Stimulated activated CD4-positive, alpha-beta T cell treated with anti-CD3 and anti-CD28 coated beads, Interleukin-12 subunit alpha, Interleukin-12 subunit beta, amount 100 ng/mL, for 24 hours (primary cell): ENCODE data around the gene BAIAP2L1.
A peak's percentile ranks its signal among the peaks of the same experiment; 100 is the strongest.

Experiments
- DNase-seq, 2 experiments: peaks; one replicate each; pipeline ENCODE4 v3.0.0-alpha.2; 2020; ENCODE audit warnings: low read depth in 2 of 2

The BAIAP2L1 gene

DNA sequence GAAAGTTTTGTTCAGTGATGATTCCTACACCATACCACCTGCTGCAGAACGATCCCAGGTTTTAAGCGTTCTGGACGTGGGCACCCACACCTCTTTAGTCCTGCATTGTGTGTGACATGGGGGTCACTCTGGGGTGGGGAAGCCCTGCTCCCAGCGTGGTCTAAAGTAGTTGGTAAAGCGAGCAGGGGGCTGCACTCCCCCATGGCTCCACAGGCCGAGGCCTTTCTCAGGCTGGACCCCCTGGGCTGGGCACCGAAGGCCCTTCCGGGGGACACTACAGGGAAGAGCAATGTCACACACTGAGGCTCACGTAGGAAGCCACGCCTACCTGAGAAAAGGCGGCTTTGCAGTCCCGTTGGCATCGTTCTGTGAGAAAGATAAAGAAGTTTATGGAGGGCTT is 107.1 kb downstream of the BAIAP2L1 start:
- no peak for DNase-seq

DNA sequence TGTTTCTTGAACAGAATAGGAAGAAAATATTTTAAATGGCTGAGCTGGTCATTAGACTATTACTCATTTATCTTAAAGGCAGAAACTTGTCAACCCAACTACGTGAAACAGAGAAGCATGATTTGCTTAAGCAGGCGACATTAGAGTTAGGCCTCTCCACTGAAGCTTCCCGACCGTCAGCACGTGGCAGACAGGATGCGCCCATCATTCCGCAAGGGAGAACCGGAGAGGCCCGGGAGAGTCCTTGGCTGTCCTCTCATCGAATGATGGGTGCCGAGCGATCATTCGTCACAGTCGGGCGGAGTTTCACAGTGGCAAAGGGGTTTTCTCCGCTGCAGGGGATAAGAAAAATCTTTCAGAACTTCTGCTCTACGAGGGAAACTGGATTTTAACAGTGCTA is 107.6 kb downstream of the BAIAP2L1 start:
- DNase-seq, result no peak

DNA sequence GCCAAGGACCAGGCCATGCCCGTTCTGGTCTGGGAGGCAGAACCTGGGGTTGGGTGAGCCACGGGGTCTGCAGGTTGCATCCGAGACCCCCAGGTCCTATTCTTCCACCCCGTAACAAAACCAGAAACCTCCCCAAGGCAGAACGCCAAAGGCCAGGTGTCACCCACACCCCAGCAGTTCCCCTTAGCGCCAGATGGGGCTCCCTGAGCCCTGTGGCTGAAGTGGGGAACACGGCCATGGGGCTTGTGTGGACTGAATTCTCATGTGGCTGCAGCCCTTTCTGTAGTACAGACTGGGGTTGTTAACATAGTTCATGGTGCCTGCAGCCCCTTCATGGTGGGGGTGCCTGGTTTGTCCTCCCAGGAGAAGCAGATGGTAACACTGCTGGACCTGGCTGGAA is 109.2 kb downstream of the BAIAP2L1 start:
- no peak for DNase-seq

DNA sequence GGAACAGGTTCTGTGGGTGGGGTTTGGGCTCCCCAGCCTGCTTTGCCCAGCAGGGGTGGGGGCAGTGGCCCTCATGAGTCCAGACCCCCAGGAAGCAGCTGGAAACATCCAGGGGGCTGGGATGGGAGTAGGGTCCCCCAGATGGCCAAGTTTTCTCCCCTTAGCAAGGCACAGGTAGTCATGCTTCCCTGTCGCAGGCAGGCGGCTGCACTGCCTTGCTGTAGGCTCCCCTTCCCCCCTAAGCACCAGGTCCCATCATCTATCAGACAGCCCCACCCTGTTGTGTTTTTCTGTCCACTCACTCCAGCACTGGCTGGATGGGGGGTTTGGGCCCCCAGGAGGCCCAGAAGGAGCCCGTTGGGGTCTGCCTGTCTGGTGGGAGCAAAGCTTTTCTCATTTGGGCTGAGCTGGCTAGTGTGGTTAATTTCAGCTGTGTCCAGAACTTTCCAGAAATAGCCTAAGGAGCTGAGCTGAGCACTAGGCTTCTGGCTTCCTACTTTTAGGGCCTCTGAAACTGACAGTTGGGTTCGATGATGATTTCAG is 111.5 kb downstream of the BAIAP2L1 start:
- no peak for DNase-seq

DNA sequence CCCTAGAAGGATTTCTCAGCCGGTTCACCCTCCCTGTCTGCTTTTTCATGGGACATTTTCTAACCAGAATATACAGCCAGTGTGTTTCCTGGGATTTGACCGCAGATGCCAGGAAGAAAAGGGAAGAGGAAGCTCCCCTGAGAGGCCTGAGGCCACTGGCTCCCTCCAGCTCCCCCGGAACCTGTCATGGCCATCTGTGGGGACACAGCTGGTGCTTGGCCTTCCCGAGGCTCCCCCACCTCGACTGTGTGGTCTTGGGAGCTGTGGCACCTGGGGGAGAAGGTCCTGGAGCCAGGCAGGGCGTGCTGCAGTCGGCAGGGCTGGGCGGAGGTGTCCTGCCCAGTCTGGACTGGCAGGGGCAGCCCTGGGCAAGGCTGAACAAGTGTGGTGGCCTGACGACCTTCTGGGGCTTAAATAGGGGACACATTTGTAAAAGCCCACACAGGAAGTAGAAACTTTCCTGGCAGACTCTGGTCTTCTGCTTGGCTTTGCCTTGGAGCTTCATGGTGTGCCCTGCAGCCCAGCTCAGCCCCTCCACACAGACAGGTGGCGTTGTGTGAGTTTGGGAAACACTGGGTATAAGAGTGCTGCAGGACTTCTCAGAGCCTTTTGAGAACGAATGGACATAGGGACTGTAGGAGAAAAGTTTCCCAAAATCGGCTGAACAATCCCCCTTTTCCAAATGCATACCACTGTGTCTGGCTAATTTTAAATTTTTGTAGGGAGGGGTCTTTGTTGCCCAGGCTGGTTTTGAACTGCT is 112.6 kb downstream of the BAIAP2L1 start:
- DNase-seq, result no peak

DNA sequence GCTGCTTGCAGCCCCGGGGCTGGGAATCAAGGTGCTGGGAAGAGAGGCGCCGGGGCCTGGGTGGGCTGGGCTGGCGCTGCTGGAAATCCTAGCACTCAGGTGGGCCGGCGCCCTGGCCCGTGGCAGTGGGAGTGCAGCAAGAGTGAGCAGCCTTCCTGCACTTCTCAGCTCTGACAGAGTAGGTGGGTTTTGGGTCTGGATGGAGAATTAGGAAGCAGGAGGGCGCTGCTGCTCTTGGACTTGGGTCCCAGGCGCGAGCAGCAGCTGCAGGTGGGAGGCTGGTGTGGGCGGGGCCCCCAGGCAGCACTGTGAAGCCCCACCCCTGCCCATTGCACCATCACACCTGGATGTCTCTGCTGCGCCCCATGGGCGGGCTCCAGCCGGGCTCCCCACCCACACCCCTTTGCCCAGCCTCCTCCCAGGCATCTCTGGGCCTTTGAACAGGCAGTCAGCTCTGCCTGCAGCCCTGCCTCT is 113.4 kb downstream of the BAIAP2L1 start:
- DNase-seq, result no peak

DNA sequence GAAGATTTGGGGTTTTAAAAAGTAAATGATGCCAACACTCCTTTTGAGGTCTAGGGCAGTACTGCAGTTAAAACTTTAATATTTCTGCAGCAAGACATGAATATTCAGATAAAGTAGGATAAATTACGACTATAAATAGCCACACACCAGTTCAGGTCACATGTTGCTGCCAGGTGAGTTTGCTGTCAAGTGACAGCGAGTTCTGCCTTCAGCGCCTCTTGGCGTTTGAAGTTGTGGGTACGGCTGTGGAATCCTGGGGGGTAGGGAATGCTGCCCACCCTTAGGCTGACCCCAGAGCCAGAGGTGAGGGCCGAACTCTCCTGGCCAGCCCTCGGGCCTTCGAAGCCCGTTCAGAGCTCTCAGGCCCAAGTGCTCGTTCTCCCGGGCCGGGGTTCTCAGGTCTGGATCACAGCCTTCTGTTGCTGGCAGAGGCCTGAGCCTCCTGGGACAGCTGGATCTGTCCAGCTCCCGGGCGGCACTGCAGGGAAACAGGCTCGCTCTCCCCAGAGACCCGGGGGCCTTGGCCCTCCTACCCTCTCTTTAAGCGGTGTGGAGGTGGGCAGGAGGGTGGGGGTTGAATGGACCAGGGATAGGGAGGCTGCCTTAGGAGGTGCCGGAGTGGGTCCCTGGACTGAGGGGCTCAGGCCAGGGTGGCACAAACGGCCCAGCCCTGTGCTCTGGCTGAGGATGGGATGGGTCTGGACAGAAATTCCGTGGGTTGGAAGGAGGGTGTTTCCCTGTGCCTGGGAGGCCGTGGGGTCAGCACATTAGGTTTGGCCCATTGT is 114.0 kb downstream of the BAIAP2L1 start:
- no peak for DNase-seq

DNA sequence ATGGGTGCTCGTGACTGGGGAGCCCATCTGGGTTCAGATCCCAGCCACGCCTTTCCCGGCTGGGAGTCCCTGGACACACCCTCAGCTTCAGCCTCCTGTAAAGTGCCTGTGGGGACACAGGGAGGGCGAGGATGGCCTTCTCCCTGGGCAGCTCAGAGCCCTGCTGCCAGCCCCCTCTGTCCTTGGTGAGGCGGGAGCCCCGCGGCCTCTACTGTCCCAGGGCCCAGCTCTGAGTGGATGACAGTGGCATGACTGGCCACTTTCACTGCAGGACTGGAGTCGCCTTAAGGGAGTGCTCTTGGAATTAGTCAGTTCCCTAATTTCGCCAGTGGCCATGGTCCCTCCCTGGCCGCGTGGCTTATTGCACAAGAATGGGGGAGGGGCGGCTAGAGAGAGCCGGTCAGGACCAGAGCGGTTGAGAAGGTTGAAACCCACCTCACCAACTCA is 114.8 kb downstream of the BAIAP2L1 start:
- no peak for DNase-seq

DNA sequence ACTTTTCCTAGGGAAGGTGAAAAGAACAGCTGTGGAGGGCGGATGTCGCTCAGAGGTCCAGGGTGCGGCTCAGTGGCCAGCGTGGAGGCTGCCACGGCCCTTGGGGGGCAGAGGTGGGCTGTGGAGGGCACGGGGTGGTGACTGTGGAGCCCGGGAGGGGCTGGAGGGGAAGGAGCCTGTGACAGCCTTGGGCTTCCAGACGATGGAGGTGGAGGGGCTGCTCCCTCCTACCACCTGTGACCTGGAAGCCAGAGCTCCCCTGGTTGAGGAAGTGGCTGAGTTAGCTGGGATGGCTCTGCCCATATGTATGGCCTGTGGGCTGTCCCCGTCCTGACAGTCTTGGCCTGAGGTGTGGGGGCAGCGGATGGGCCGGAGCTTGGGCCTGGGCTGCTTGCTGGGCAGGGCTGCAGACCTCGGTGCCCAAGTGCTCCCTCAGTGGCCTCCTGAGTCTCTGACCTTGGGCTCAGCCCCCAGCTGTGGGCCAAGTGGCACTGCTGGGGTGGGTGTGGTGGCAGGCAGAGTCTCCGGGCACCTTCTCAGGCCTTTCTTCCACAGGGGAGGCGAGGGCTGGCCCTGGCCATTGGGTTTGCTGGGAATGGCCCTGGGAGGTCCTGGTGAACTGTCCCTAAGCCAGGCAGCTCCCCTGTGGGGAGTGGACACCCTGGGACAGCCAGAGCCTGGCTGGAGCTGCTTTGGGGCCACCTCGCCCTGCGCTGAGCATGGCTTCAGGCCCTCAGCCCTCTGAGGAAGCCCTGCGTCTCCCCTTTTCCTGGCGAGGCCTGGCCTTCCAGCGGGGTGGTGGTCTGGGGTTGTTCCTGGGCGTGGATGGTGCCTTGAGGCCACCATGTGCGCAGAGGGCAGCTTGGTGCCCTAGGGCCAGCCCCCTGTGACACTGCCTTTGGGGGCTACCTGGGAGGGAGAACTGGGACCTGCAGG is 115.5 kb downstream of the BAIAP2L1 start:
- DNase-seq, result no peak

DNA sequence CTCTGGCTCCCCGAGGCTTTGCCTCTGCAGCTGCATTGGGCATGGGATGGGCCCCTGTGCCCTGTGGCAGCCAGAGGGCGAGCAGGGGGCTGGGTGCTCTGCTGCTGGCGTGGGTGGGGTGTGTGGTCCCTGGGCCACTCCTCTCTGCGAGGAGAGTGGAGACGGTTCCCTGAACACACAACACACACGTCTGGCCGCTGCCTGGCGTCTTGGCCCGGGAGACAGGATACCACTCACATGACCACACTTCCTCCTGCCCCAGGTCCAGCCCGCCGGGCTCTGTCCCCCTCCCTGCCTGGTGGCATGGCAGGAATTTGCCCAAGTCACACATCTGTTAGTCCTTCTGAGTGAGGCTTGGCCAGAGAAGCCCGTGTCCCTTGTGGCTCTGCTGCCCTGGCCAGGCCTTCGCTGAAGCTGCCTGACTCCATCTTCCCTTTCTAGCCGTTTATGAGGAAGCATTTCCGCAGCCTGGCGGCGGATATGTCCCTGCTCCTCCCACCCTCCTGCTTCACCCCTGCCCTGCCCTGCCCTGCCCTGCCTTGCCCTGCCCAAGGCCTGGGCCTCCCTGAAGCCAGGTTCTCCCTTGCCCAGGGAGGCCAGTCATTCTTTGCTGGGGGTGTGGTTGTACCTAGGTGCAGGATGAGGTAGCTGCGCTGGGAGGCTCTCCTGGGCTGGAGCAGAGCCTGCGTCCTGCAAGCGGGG is 116.4 kb downstream of the BAIAP2L1 start:
- no peak for DNase-seq

DNA sequence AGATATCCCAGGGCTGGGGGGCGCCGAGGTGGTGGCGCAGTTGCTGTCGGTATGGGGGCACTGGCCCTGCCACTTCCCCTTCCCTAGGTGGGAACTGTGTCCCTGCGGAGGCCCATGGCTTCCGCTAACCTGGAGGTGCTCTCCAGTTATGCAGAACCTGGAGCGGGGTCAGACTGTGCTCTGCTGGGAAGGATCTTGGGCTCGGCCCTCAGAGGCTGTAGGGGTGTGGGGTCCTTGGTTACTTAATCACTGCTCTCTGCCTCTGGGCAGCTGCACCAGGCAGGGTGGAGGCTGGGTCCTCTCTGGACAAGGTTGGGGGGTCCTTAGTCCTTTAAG is 117.0 kb downstream of the BAIAP2L1 start:
- DNase-seq, result no peak

DNA sequence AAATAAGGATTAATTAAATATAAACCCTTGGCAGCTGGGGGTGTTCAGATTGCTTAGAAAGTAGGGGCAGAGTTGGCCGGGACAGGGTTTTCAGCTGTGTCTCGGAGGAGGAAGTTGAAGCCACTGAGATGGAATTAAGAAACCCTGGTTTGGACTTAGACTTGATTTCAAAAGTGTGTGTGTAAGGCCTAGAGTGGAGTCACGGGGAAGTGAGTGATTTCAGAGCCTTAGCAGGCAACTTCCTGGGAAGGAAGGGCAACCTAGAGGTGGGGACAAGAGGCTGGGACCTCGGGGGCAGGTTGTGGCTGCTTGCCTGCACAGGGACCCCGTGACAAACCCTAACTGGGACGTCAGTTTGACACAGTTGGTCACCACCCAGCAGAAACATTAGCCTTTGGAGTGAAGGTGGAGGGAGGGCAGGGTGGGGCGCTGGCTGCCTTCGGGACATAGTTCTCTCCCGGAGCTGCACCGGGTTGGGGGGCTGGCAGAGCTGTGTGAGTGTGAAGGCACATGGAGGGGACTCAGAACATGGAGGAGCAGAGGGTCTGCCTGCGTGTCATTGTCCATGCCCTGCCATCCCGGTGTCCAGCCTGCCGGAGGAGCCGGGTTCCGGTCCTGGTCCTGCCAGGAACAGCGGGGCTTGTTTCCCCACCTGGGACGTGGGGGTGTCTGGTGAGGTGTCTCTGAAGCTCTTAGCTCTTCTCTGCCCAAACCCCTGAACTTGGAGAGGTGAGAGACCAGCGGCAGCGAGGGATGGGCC is 117.6 kb downstream of the BAIAP2L1 start:
- DNase-seq, result no peak

DNA sequence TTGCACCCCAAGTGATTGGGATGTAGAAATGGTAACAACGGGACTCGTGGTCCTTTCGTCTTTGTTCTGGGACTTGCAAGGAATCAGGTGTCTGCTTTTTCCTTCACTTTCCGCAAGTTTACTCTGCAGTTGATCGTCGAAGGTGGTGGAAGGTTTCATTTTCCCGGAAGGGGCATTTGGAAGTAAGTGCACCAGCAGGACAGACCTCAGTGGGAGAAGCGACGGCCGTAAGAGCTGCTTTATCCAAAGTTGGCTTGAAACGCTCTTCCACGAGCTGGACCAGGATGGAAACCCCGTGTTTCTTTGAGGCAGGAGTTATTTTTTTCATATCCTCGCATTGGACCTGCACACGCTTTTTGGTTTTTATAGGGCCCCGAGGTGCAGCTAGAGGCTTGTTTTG is 118.2 kb downstream of the BAIAP2L1 start:
- no peak for DNase-seq

DNA sequence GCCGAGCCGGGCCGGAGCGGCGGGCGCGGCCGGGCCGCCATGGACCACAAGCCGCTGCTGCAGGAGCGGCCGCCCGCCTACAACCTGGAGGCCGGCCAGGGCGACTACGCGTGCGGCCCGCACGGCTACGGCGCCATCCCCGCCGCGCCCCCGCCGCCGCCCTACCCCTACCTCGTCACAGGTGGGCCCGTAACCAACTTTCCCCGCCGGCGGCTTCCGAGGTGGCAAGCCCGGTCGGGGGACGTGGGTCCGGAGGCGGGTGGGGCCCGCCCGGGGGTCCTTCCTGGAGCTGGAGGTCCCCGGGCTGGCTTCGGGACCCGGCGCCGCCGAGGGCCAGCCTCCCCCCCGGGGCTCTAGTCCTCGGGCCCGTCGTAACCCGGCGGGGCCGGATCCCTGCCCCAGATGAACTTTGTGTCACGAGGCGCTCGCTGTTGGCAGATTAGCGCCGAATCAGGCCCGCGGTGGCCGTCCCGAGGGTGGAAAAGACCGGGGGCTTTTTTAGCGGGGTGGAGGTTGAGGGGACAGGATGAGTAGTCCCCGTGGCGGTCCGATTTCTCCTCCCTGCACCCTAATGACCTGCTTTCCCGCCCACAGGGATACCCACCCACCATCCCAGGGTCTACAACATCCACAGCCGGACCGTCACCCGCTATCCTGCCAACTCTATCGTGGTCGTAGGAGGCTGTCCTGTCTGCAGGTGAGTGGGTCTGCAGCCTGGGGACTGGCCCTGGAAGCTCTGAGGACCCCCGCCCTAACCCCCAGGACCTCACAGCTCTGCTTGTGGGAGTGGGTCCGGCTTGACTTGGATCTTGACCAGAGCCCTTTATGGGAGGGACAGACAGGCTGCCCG is 118.9 kb downstream of the BAIAP2L1 start:
- DNase-seq, result peak in 1 of 2 experiments; percentile 16

DNA sequence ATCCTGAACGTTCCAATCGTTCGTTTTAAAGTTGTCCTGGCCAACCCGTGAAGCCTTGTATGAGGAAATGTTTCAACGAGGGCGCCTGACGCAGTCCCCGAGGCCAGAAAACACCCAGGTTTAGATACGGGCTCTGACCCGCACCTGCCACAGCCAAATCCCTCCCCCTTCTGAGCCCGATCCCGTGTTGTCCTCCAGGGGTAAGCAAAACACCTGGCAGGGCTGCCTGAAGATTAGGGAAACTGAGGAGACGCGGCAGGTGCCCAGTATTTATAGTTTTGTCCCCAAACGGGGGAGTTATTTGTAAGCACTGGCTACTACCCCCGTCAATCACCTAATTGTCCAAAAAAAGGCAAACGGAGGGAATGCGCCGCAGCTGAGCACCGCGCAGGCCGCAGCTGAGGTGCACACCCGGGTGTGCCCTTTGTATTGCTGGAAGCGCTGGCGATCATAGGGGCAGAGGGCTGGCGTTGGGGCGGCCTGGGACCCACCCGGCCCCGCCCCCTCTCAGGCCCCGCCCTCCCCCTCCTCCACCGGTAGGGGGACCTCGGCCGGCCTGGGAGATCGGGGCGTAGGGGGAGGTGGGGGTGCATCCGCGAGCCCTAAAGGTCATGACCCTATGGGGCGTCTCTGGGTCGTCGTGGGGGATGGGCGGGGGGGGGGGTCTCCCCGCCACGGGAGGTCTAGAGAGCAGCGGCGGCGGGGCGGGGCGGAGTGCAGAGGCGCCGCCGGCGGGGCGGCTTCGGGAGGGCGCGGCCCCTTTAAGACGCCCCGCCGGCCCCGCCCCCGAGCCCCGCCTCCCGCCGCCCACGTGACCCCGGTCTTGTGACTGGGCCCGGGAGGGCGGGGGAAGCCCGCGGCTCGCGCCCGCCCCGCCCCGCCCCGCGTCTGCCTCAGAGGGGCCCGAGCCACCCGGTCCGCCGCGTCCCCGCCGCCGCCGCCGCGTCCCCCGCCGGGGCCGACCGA is 119.8 kb downstream of the BAIAP2L1 start, which contains the start of gene BRI3:
Gene BRI3 (plus strand): TSS at position 896 of the 966 bp plus-strand sequence. CDS start 110 bp downstream, outside the sequence.
- peak; percentile 78 to 90 for DNase-seq

DNA sequence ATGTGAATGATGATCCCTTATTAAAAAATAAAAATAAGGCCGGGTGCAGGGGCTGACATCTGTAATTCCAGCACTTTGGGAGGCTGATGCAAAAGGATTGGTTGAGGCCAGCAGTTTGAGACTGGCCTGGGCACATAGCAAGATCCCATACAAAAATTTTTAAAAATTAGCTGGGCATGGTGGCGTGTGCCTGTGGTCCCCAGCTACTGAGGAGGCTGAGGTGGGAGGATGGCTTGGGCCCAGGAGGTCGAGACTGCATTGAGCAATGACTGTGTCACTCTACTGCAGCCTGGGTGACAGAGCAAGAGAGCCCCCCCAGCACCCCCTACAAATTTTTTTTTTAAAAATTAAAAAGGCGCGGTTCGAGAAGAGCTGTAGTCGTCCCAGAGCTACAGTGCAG is 120.6 kb downstream of the BAIAP2L1 start:
- DNase-seq, result no peak

DNA sequence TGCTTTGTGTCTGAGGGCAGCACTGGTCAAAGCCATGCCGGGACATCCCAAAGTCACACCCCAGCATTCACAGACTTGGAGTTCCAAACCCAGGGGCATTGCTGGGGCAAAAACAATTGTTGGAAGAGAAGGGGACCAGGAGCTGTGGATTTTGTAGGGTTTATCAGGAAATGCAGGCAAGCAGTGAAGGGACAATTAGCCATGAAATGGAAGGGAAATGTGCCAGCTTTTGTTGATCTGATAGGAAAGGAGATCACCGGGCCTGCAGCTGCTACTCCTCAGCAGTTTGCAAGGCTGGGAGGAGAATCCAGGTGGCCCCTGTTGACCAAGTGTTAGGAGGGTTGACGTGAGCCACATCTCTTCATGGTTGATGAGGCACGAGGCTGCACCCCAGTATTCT is 122.0 kb downstream of the BAIAP2L1 start:
- no peak for DNase-seq

DNA sequence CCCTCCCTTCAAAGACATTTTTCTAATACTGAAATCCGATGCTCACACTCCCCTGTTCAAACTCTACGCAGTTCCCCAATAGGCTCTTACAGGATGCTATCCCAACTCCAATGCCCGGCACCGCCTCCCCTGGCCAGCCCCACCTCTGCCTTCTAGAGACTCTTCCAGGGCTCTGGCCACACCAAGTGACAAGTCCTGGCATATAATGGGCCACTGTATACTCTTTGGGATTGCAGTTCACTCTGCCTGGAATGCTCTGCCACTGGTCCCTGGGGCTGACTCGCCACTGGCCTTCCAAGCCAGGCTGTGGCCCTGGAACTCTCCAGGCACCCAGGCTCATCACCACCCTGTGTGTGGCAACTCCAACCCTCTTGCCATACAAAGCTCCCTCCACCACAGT is 122.5 kb downstream of the BAIAP2L1 start:
- no peak for DNase-seq
